Nephron progenitor cell (in vitro differentiated cells): Measurements from ENCODE around the gene NEK6.

Experiments used
- DNase-seq: peaks from one replicate; pipeline ENCODE4 v3.0.0; 2021
- H3K27ac Mint-ChIP-seq: 2 replicates; pipeline ENCODE4 v1.8.0; 2021; ENCODE audit warnings: mild to moderate bottlenecking, moderate library complexity, mixed read lengths
- H3K27me3 Mint-ChIP-seq: 2 replicates; pipeline ENCODE4 v1.8.0; 2021; ENCODE audit warnings: mild to moderate bottlenecking, low read depth, mixed read lengths; ENCODE audit not compliant: poor library complexity
- H3K36me3 Mint-ChIP-seq: 2 replicates; pipeline ENCODE4 v1.8.0; 2021; ENCODE audit warnings: low read depth, mixed read lengths
- H3K4me1 Mint-ChIP-seq: 2 replicates; pipeline ENCODE4 v1.8.0; 2021; ENCODE audit warnings: mixed read lengths
- H3K4me3 Mint-ChIP-seq: 2 replicates; pipeline ENCODE4 v1.8.0; 2021; ENCODE audit warnings: mild to moderate bottlenecking, moderate library complexity, mixed read lengths
- H3K9me3 Mint-ChIP-seq: 2 replicates; pipeline ENCODE4 v1.8.0; 2021; ENCODE audit warnings: mild to moderate bottlenecking, moderate library complexity, mixed read lengths
- TF ChIP-seq, protein P1 (sequence below): fragments of 200-600 bp; sonication (generic); IDR thresholded peaks from 2 replicates; pipeline ENCODE4 v1.5.0; 2021; ENCODE audit warnings: antibody characterized with exemption

Gene NEK6

DNA sequence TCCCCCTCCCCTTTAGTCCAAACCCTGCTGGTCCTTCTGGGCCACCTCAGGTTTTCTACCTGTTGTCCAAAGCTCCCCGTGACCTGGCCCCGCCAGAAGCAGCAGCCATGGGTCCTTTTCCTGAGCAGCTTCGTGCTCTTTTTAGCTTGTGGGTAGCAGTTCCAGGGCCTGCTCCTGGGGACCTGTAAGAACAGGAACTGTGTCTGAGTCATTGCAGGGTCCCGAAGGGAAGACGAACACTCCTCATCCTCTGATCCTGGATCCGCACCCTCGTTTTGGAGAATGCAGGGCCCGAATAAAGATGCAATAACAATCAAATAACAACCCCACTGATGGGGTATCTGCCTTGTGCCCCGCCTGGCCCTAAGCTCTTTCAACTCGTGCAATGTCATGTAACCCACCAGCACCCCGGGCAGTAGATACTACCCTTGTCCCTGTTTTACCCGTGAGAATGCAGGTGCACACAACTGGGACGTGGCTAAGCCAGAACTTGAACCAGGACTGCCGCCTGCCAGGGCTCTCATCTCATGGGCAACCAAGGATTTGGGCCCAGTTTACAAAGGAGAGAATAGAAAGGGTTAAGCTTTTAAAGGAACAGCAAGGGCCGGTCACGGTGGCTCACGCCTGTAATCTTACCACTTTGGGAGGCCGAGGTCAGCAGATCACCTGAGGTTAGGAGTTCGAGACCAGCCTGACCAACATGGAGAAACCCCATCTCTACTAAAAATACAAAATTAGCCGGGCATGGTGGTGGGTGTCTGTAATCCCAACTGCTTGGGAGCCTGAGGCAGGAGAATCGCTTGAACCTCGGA, 33.2 kb downstream of the NEK6 start:
- TF ChIP-seq, protein P1, sequence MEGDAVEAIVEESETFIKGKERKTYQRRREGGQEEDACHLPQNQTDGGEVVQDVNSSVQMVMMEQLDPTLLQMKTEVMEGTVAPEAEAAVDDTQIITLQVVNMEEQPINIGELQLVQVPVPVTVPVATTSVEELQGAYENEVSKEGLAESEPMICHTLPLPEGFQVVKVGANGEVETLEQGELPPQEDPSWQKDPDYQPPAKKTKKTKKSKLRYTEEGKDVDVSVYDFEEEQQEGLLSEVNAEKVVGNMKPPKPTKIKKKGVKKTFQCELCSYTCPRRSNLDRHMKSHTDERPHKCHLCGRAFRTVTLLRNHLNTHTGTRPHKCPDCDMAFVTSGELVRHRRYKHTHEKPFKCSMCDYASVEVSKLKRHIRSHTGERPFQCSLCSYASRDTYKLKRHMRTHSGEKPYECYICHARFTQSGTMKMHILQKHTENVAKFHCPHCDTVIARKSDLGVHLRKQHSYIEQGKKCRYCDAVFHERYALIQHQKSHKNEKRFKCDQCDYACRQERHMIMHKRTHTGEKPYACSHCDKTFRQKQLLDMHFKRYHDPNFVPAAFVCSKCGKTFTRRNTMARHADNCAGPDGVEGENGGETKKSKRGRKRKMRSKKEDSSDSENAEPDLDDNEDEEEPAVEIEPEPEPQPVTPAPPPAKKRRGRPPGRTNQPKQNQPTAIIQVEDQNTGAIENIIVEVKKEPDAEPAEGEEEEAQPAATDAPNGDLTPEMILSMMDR = no peak
- DNase-seq = no peak

DNA sequence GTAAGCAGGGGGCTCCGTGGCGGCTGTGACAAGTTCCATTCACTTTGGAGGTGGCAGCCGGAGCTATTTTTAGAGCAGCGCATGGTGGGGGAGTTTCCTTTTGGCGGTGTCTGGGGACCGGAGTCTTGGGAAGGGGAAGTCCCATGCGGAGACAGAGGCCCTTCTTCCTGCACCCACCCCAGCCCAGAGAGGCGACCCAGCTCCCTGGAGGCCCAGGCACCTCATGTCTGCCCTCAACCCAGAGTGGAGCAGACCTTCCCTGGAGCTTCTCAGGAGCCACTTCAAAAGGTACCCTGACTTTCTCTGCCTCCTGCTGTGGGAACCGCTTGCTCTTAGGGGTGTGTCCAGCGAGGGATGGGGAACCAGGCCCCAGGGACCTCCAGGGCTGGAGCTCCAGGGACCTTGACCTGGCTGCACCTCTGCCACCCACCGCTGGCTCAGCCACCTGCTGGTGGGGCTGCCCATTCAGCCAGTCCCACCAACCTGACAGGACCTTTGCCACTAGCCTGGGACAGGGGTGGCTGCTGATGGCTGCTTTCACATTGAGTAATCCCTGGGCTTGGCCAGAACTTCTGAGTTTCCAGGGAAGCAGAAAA, 34.1 kb downstream of the NEK6 start:
- DNase-seq = no peak
- no peaks in the 10 kb centered on the region for H3K36me3 Mint-ChIP-seq
- no peak overlapping the region for H3K4me3 Mint-ChIP-seq
- H3K9me3 Mint-ChIP-seq = no peaks in the 10 kb centered on the region
- no peak overlapping the region for H3K27ac Mint-ChIP-seq
- peaks cover 50% of the 10 kb centered on the region for H3K4me1 Mint-ChIP-seq
- TF ChIP-seq, protein P1 = no peak
- peaks cover 3% of the 10 kb centered on the region for H3K27me3 Mint-ChIP-seq

More for the DNA sequence above, 33.2 kb downstream of the NEK6 start:
- Mint-ChIP-seq H3K4me1 (peaks cover 57% of the 10 kb centered on the region), H3K4me3 (no peak overlapping the region), H3K27ac (peak overlapping the region; percentile 42), H3K27me3 (peaks cover 3% of the 10 kb centered on the region), H3K9me3 (no peaks in the 10 kb centered on the region), H3K36me3 (no peaks in the 10 kb centered on the region)

DNA sequence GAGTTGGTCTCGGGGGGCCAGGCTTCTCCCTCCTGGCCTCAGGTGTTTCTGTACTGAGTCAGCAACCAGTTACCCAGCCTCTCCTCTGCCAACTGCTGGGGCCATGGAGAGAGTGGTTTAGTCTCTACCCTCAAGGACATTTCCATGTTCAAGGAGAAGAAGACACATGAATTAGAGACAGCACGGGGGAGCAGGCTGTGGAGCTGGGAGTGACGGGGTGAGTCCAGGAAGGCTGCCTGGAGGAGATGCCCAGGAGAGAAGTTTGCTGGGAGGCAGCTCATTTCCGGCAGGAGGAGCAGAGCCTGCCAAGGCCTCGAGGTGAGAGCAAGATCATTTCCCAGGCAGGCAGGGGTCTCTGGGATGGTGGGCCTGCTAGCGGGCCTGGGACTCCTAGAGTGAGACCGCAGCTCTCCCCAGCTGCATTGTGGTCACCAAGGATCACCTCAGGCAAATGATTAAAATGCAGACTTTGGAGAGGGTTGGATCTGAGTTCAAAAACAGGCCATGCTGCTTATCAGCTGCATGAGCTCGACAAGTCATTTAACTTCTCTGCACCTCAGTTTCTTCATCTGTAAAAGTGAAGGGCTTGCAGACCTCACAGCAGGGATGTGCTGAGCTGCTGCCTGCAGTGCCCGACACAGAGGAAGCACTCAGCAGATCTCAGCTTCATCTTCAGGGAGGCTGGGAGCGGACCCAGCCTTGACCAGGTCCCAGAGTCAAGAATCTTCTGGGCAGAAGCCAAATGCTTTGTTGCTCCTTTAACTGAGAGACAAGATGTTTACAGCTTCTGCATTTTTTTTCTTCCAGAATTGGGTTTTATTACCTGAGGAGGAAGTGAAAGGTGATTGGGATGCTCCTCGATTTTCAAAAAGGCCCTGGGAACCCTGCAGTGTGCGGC, 35.2 kb downstream of the NEK6 start:
- H3K27me3 Mint-ChIP-seq = peaks cover 3% of the 10 kb centered on the region
- no peak overlapping the region for H3K4me3 Mint-ChIP-seq
- no peaks in the 10 kb centered on the region for H3K36me3 Mint-ChIP-seq
- DNase-seq = no peak
- TF ChIP-seq, protein P1 = no peak
- H3K4me1 Mint-ChIP-seq = peaks cover 41% of the 10 kb centered on the region
- peak overlapping the region; percentile 70 for H3K27ac Mint-ChIP-seq
- H3K9me3 Mint-ChIP-seq = no peaks in the 10 kb centered on the region

DNA sequence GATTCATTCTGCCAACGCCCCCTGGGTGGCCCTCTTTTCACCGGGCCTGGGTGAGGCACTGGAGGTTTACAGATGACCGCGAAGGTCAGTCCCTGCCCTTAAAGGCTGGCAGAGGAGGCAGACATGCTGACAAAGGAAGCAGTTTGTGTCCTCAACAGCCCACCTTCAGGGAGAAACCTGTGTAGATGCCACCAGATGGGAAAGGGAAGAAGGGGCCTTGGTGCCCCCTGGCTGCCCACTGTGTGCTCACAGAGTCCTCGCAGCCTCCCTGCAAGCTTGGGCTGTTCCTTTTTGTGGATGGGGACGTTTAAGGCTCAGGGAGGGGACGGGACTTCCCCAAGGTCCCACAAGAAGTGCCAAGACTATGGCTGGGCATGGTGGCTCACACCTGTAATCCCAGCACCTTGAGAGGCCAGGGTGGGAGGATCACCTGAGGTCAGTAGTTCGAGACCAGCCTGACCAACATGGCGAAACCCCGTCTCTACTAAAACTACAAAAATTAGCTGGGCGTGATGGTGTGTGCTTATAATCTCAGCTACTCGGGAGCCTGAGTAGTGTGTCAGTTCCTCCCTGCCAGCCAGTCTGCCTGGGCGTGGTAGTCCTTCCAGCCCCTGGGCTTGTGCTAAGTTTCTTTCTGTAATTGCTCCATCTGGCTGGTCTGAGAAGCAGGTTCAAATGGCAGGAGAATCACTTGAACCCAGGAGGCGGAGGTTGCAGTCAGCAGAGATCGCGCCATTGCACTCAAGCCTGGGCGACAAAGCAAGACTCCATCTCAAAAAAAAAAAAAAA, 36.2 kb downstream of the NEK6 start:
- H3K9me3 Mint-ChIP-seq = no peaks in the 10 kb centered on the region
- no peak overlapping the region for H3K27ac Mint-ChIP-seq
- no peak for DNase-seq
- H3K36me3 Mint-ChIP-seq = no peaks in the 10 kb centered on the region
- H3K4me1 Mint-ChIP-seq = peaks cover 39% of the 10 kb centered on the region
- TF ChIP-seq, protein P1 = no peak
- H3K4me3 Mint-ChIP-seq = no peak overlapping the region
- H3K27me3 Mint-ChIP-seq = peaks cover 3% of the 10 kb centered on the region

DNA sequence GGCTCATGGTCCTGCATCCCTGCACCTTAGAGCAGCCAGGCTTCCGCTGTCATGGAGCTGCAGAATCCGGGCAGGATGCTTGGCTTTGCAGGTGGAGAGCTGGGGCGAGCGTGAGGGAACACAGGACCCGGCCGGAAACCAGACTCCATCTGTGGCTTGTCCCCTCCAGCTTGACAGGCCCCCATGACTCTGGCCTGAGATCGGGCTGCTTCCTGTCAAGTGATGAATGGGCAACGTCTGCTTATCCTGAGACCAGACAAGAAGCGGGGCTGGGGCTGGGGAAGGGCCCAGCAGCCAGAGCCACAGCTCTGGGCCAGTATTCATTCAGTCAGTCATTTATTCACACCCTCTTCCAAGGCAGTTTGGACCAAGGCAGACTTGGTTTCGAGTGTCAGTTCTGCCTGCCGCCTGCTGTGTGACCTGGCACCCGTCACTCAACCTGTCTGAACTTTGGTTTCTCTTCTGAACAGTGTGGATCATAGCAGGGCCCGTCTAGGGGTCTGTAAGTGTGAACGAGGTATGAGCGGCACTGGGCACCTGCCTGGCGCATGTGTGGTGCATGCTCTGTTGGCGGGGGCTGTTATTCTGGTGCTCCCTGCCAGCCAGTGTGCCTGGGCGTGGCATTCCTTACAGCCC, 37.5 kb downstream of the NEK6 start:
- no peak overlapping the region for H3K27ac Mint-ChIP-seq
- DNase-seq = peak; percentile 29
- TF ChIP-seq, protein P1 = no peak
- no peaks in the 10 kb centered on the region for H3K9me3 Mint-ChIP-seq
- peaks cover 42% of the 10 kb centered on the region for H3K4me1 Mint-ChIP-seq
- H3K4me3 Mint-ChIP-seq = no peak overlapping the region
- H3K36me3 Mint-ChIP-seq = no peaks in the 10 kb centered on the region
- H3K27me3 Mint-ChIP-seq = peaks cover 3% of the 10 kb centered on the region
